NB4 (cell line): ENCODE measurements around the gene ANKS1B.

Source experiments
- DNase-seq: peaks from one replicate; pipeline ENCODE4 v3.0.0; 2010; ENCODE audit warnings: low read depth
- H3K4me3 ChIP-seq: one replicate; pipeline ENCODE4 v1.5.1; 2011; ENCODE audit warnings: mild to moderate bottlenecking, low read depth, low read length, moderate library complexity
- CTCF ChIP-seq: IDR thresholded peaks from one replicate; pipeline ENCODE4 v1.5.1; 2012; ENCODE audit warnings: low read depth, low read length
- MAX ChIP-seq: IDR thresholded peaks from 2 replicates; pipeline ENCODE4 v1.6.1; 2011; ENCODE audit warnings: low read depth, low read length
- MYC ChIP-seq: IDR thresholded peaks from 2 replicates; pipeline ENCODE4 v1.6.1; 2011; ENCODE audit warnings: low read depth, low read length
- POLR2A ChIP-seq: IDR thresholded peaks from 2 replicates; pipeline ENCODE4 v1.6.1; 2011; ENCODE audit warnings: mild to moderate bottlenecking; ENCODE audit not compliant: insufficient read length; ENCODE audit errors: extremely low read depth

Gene ANKS1B

GRCh38 chr12:98738002-98738401 is 1246.7 kb downstream of the ANKS1B start:
- TF ChIP-seq POLR2A (no peak), MYC (no peak), CTCF (no peak), MAX (no peak)

GRCh38 chr12:98737322-98737712 is 1247.4 kb downstream of the ANKS1B start:
- DNase-seq, result no peak
- no peak overlapping the region for H3K4me3 ChIP-seq
- TF ChIP-seq CTCF (no peak), MYC (no peak), POLR2A (no peak), MAX (no peak)

More at GRCh38 chr12:98738002-98738401, 1246.7 kb downstream of the ANKS1B start:
- DNase-seq, result no peak
- no peak overlapping the region for H3K4me3 ChIP-seq

GRCh38 chr12:98736352-98737321 is 1248.1 kb downstream of the ANKS1B start:
- no peak for DNase-seq
- no peak overlapping the region for H3K4me3 ChIP-seq
- no peak for TF ChIP-seq POLR2A
- TF ChIP-seq MYC, result no peak
- no peak for TF ChIP-seq MAX
- no peak for TF ChIP-seq CTCF

- H3K4me3 ChIP-seq, result no peak overlapping the region
- TF ChIP-seq CTCF (no peak), MAX (no peak), MYC (no peak), POLR2A (no peak)
Observed at GRCh38 chr12:98735821-98736220, 1248.9 kb downstream of the ANKS1B start.

GRCh38 chr12:98733667-98734350 is 1250.9 kb downstream of the ANKS1B start:
- H3K4me3 ChIP-seq, result no peak overlapping the region
- TF ChIP-seq MYC (no peak), CTCF (no peak), MAX (no peak), POLR2A (no peak)
- DNase-seq, result no peak

More at GRCh38 chr12:98735821-98736220, 1248.9 kb downstream of the ANKS1B start:
- no peak for DNase-seq
